Loucy (cell line): Measurements from ENCODE around the gene ECHS1.

Experiments used
- EZH2phosphoT487 ChIP-seq: fragments of 200-600 bp; IDR thresholded peaks from 2 replicates; pipeline ENCODE4 v1.6.1; 2018; ENCODE audit warnings: antibody characterized with exemption, mild to moderate bottlenecking, moderate library complexity, borderline replicate concordance
- TF ChIP-seq, protein P1 (sequence below): fragments of 200-600 bp; sonication (generic); conservative IDR thresholded peaks from 2 replicates; pipeline ENCODE4 v1.5.1; 2014; ENCODE audit warnings: mild to moderate bottlenecking, antibody characterized with exemption, low read length

DNA sequence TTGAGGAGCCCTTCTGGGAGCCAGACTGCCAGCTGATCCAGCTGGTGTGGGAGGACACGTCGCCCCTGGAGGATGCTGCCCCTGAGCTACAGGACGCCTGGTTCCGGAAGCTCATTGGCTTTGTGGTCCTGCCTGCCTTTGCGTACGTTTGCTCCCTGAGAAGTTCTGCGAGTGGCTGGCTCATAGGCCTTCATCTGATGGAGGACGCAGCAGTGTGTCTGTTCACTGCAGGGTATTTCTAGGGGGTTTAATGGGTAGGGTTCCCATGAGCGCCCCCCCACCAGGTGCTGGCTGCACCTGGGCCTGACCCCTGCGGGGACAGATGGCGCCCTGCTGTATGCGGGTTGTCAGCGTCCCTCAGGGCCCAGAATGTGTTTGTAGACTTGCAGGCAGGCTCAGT, 10.9 kb upstream of the ECHS1 start:
- TF ChIP-seq, protein P1, sequence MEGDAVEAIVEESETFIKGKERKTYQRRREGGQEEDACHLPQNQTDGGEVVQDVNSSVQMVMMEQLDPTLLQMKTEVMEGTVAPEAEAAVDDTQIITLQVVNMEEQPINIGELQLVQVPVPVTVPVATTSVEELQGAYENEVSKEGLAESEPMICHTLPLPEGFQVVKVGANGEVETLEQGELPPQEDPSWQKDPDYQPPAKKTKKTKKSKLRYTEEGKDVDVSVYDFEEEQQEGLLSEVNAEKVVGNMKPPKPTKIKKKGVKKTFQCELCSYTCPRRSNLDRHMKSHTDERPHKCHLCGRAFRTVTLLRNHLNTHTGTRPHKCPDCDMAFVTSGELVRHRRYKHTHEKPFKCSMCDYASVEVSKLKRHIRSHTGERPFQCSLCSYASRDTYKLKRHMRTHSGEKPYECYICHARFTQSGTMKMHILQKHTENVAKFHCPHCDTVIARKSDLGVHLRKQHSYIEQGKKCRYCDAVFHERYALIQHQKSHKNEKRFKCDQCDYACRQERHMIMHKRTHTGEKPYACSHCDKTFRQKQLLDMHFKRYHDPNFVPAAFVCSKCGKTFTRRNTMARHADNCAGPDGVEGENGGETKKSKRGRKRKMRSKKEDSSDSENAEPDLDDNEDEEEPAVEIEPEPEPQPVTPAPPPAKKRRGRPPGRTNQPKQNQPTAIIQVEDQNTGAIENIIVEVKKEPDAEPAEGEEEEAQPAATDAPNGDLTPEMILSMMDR = no peak
- no peak for TF ChIP-seq EZH2phosphoT487
